ENCODE results near the gene ZC3H18.

ZC3H18 gene

GRCh38 chr16:88527937-88528743, 42.1 kb upstream of the ZC3H18 start:
- no peaks in the 10 kb centered on the region for H3K36me3 ChIP-seq (ENCODE audit: control insufficient read depth, insufficient read depth, low read length)
- no peak overlapping the region for H3K9ac ChIP-seq (ENCODE audit: low read length)
- H3K4me1 ChIP-seq (ENCODE audit: control insufficient read depth, insufficient read depth, low read length), result peaks cover 4% of the 10 kb centered on the region
- peaks cover 3% of the 10 kb centered on the region for H3K27me3 ChIP-seq (ENCODE audit: control insufficient read depth, insufficient read depth, low read length)
- H3K27ac ChIP-seq (ENCODE audit: low read depth, low read length), result no peak overlapping the region
- no peak overlapping the region for H3K4me3 ChIP-seq (ENCODE audit: low read length)

GRCh38 chr16:88528902-88529318, 41.3 kb upstream of the ZC3H18 start:
- H3K27ac ChIP-seq (ENCODE audit: low read depth, low read length), result no peak overlapping the region
- H3K36me3 ChIP-seq (ENCODE audit: control insufficient read depth, insufficient read depth, low read length), result no peaks in the 10 kb centered on the region
- peaks cover 3% of the 10 kb centered on the region for H3K27me3 ChIP-seq (ENCODE audit: control insufficient read depth, insufficient read depth, low read length)
- H3K9ac ChIP-seq (ENCODE audit: low read length), result no peak overlapping the region
- H3K4me1 ChIP-seq (ENCODE audit: control insufficient read depth, insufficient read depth, low read length), result peaks cover 4% of the 10 kb centered on the region
- no peak overlapping the region for H3K4me3 ChIP-seq (ENCODE audit: low read length)

GRCh38 chr16:88529596-88529995, 40.6 kb upstream of the ZC3H18 start:
- Histone ChIP-seq H3K27ac (ENCODE audit: low read depth, low read length) (no peak overlapping the region), H3K36me3 (ENCODE audit: control insufficient read depth, insufficient read depth, low read length) (no peaks in the 10 kb centered on the region)

GRCh38 chr16:88530051-88530857, 39.9 kb upstream of the ZC3H18 start:
- Histone ChIP-seq H3K9ac (ENCODE audit: low read length) (no peak overlapping the region), H3K27ac (ENCODE audit: low read depth, low read length) (no peak overlapping the region), H3K27me3 (ENCODE audit: control insufficient read depth, insufficient read depth, low read length) (peaks cover 3% of the 10 kb centered on the region), H3K36me3 (ENCODE audit: control insufficient read depth, insufficient read depth, low read length) (no peaks in the 10 kb centered on the region), H3K4me3 (ENCODE audit: low read length) (no peak overlapping the region), H3K4me1 (ENCODE audit: control insufficient read depth, insufficient read depth, low read length) (peaks cover 10% of the 10 kb centered on the region)

More at GRCh38 chr16:88529596-88529995, 40.6 kb upstream of the ZC3H18 start:
- peaks cover 3% of the 10 kb centered on the region for H3K27me3 ChIP-seq (ENCODE audit: control insufficient read depth, insufficient read depth, low read length)
- H3K4me1 ChIP-seq (ENCODE audit: control insufficient read depth, insufficient read depth, low read length), result peaks cover 4% of the 10 kb centered on the region
- no peak overlapping the region for H3K9ac ChIP-seq (ENCODE audit: low read length)
- no peak overlapping the region for H3K4me3 ChIP-seq (ENCODE audit: low read length)

- peaks cover 2% of the 10 kb centered on the region for H3K27me3 ChIP-seq (ENCODE audit: control insufficient read depth, insufficient read depth, low read length)
- peaks cover 11% of the 10 kb centered on the region for H3K4me1 ChIP-seq (ENCODE audit: control insufficient read depth, insufficient read depth, low read length)
- H3K36me3 ChIP-seq (ENCODE audit: control insufficient read depth, insufficient read depth, low read length), result no peaks in the 10 kb centered on the region
- no peak overlapping the region for H3K9ac ChIP-seq (ENCODE audit: low read length)
- H3K4me3 ChIP-seq (ENCODE audit: low read length), result no peak overlapping the region
- no peak overlapping the region for H3K27ac ChIP-seq (ENCODE audit: low read depth, low read length)
Measured at GRCh38 chr16:88530858-88531203, 39.4 kb upstream of the ZC3H18 start.

GRCh38 chr16:88531346-88531745, 38.9 kb upstream of the ZC3H18 start:
- Histone ChIP-seq H3K36me3 (ENCODE audit: control insufficient read depth, insufficient read depth, low read length) (no peaks in the 10 kb centered on the region), H3K27ac (ENCODE audit: low read depth, low read length) (no peak overlapping the region), H3K27me3 (ENCODE audit: control insufficient read depth, insufficient read depth, low read length) (no peaks in the 10 kb centered on the region), H3K4me3 (ENCODE audit: low read length) (no peak overlapping the region), H3K9ac (ENCODE audit: low read length) (no peak overlapping the region), H3K4me1 (ENCODE audit: control insufficient read depth, insufficient read depth, low read length) (peaks cover 11% of the 10 kb centered on the region)

GRCh38 chr16:88531931-88532433, 38.2 kb upstream of the ZC3H18 start:
- Histone ChIP-seq H3K27ac (ENCODE audit: low read depth, low read length) (no peak overlapping the region), H3K4me1 (ENCODE audit: control insufficient read depth, insufficient read depth, low read length) (peaks cover 11% of the 10 kb centered on the region), H3K27me3 (ENCODE audit: control insufficient read depth, insufficient read depth, low read length) (no peaks in the 10 kb centered on the region), H3K36me3 (ENCODE audit: control insufficient read depth, insufficient read depth, low read length) (no peaks in the 10 kb centered on the region), H3K4me3 (ENCODE audit: low read length) (no peak overlapping the region), H3K9ac (ENCODE audit: low read length) (no peak overlapping the region)

GRCh38 chr16:88532434-88533241, 37.6 kb upstream of the ZC3H18 start:
- H3K4me3 ChIP-seq (ENCODE audit: low read length), result peak overlapping the region; percentile 49
- H3K36me3 ChIP-seq (ENCODE audit: control insufficient read depth, insufficient read depth, low read length), result no peaks in the 10 kb centered on the region
- H3K27ac ChIP-seq (ENCODE audit: low read depth, low read length), result no peak overlapping the region
- H3K9ac ChIP-seq (ENCODE audit: low read length), result no peak overlapping the region
- H3K4me1 ChIP-seq (ENCODE audit: control insufficient read depth, insufficient read depth, low read length), result peaks cover 7% of the 10 kb centered on the region
- no peaks in the 10 kb centered on the region for H3K27me3 ChIP-seq (ENCODE audit: control insufficient read depth, insufficient read depth, low read length)

- no peaks in the 10 kb centered on the region for H3K36me3 ChIP-seq (ENCODE audit: control insufficient read depth, insufficient read depth, low read length)
- peaks cover 7% of the 10 kb centered on the region for H3K4me1 ChIP-seq (ENCODE audit: control insufficient read depth, insufficient read depth, low read length)
- peak overlapping the region; percentile 49 for H3K4me3 ChIP-seq (ENCODE audit: low read length)
- no peak overlapping the region for H3K9ac ChIP-seq (ENCODE audit: low read length)
- H3K27me3 ChIP-seq (ENCODE audit: control insufficient read depth, insufficient read depth, low read length), result no peaks in the 10 kb centered on the region
- H3K27ac ChIP-seq (ENCODE audit: low read depth, low read length), result no peak overlapping the region
Measured at GRCh38 chr16:88533381-88533917, 36.8 kb upstream of the ZC3H18 start.

- peak overlapping the region; percentile 80 for H3K9ac ChIP-seq (ENCODE audit: low read length)
- H3K4me1 ChIP-seq (ENCODE audit: control insufficient read depth, insufficient read depth, low read length), result peaks cover 7% of the 10 kb centered on the region
- no peaks in the 10 kb centered on the region for H3K36me3 ChIP-seq (ENCODE audit: control insufficient read depth, insufficient read depth, low read length)
- peaks cover under 1% of the 10 kb centered on the region for H3K27me3 ChIP-seq (ENCODE audit: control insufficient read depth, insufficient read depth, low read length)
- peak overlapping the region; percentile 78 for H3K4me3 ChIP-seq (ENCODE audit: low read length)
- peak overlapping the region; percentile 83 for H3K27ac ChIP-seq (ENCODE audit: low read depth, low read length)
Measured at GRCh38 chr16:88533932-88534637, 36.1 kb upstream of the ZC3H18 start.

GRCh38 chr16:88534638-88535190, 35.5 kb upstream of the ZC3H18 start:
- H3K27me3 ChIP-seq (ENCODE audit: control insufficient read depth, insufficient read depth, low read length), result peaks cover 6% of the 10 kb centered on the region
- no peaks in the 10 kb centered on the region for H3K36me3 ChIP-seq (ENCODE audit: control insufficient read depth, insufficient read depth, low read length)
- H3K4me3 ChIP-seq (ENCODE audit: low read length), result peak overlapping the region; percentile 78
- H3K9ac ChIP-seq (ENCODE audit: low read length), result no peak overlapping the region
- H3K4me1 ChIP-seq (ENCODE audit: control insufficient read depth, insufficient read depth, low read length), result peaks cover 7% of the 10 kb centered on the region
- H3K27ac ChIP-seq (ENCODE audit: low read depth, low read length), result no peak overlapping the region
